ENCODE data around the gene INPP5B.

Gene INPP5B

DNA sequence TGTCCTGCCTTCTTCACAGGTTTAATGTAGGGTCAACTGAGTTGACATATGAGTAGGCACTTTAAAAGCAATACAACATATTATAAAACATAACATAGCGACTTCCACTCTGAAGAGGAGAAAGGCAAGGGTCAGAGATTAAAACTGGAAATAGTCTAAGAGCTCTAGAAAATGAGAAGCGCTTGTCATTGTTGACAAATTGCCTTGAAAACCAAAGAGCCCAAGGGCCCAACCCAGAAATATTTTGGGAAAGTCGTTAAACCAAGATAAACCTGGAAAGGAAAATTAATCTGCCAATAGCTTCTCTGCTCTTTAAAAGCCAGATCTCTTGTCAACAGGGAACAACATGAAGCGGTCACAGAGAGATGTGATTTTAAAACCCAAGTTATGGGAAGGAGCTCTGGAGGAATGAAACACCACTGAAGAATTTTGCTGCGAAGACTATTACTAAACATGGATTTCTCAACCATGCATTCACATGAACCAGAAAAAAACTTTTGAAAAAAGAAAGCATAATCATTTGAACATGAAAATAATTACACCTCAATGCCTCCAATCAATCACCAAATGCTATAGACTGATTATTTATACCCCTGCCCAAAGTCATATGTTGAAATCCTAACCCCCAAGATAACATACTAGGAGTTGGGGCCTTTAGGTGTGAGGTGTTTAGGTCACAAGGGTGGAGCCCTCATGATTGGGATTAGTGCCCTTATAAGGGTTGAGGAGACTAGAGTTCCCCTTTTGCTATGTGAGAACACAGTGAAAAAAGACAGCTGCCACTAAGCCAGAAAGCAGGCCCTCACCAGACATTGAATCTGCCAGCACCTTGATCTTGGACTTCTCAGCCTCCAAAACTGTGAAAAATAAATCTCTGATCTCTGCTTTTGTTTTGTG is 54.5 kb downstream of the INPP5B start:
- peaks cover 17% of the 10 kb centered on the region for H3K36me3 ChIP-seq (replicated peaks)
- no peak for DNase-seq (ENCODE audit: low spot score in 2 of 2)
- no peak overlapping the region for H3K4me3 ChIP-seq
- in situ Hi-C loops (cut with MboI; ENCODE audit: low sequenced_read_pairs) = no loop called here
- no peaks in the 10 kb centered on the region for H3K27me3 ChIP-seq (ENCODE audit: low read depth)
- H3K9me3 ChIP-seq = no peaks in the 10 kb centered on the region
- no peaks in the 10 kb centered on the region for H3K4me1 ChIP-seq

DNA sequence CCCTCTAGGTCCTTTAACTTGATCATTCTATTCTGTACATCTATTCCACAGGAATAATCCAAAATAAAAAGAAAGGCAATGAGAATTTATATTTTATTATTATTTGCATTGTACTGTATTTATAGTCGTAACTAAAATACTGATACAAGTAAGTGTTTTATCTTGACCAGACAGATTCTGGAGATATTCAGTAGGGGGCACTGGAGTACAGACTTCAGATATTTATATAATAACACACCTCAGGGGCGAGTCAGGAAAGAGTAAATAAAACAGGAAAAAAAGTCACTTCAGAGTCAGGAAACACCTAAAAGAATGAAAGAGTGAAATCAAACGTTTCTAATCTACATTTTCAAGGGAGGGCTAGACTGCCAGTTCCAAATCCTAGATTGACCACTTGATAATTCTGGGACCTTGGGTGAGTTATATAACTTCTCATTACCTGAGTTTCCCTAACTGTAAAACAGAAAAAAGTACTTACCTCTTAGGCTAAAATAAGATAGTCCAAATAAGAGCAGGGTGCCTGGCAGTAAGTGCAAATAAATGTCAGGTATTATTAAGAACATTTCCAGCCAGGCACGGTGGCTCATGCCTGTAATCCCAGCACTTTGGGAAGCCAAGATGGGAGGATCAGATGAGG is 56.4 kb downstream of the INPP5B start:
- Histone ChIP-seq H3K27me3 (ENCODE audit: low read depth) (no peaks in the 10 kb centered on the region), H3K36me3 (replicated peaks) (peaks cover 33% of the 10 kb centered on the region), H3K4me3 (no peak overlapping the region), H3K9me3 (no peaks in the 10 kb centered on the region), H3K4me1 (no peaks in the 10 kb centered on the region)
- in situ Hi-C loops (cut with MboI; ENCODE audit: low sequenced_read_pairs) = no loop called here
- peak in 1 of 2 experiments; percentile 36 for DNase-seq (ENCODE audit: low spot score in 2 of 2)

DNA sequence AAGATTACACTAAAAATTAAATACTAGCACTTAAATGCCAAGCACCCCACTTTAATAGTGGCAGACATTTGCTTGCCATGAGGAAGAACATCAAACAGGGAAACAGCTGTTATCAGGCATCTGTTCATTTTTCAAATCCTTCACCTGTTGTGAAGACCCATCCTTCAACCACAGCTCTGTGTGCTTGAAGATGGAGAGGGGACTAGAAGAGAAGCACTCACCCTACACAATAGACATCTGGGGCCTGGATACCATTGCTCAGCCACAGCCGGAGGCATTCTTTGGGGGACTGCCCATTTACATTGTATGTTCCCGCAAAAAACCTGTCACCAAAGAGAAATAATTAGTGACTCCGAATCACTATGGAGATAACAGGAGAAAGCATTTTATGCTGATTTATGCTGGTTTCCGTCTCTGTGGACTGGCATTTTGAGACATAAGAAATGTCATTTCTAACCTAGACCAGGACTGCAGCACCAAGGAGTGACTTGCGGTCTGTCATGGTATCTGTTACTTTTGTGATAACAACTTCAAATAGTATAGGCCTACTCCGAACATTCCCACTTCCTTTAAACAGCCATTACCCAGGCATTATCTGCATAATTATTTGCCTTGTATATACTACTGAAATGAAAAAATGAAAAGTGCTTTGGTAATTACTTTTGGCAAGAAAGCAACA is 58.7 kb downstream of the INPP5B start:
- in situ Hi-C loops (cut with MboI; ENCODE audit: low sequenced_read_pairs) = no loop called here

DNA sequence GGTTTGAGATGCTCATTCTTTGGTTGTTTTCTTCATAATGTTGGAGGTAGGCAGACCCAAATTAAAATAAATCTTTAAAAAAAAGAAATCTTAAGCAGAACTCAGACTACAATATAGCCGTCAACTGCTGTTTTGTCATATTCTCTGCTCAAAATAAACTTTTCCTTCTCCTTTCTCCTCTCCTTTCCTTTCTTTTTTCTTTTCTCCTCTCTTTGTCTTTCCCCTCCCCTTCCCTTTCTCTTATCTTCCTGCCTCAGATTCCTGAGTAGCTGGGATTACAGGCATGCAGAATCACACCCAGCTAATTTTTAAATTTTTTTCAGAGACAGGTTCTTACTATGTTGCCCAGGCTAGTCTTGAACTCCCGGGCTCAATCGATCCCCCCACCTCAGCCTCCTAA is 62.7 kb downstream of the INPP5B start:
- Histone ChIP-seq H3K9me3 (no peaks in the 10 kb centered on the region), H3K4me1 (no peaks in the 10 kb centered on the region), H3K27me3 (ENCODE audit: low read depth) (no peaks in the 10 kb centered on the region), H3K36me3 (replicated peaks) (peaks cover 46% of the 10 kb centered on the region), H3K4me3 (no peak overlapping the region)
- in situ Hi-C loops (cut with MboI; ENCODE audit: low sequenced_read_pairs) = no loop called here
- DNase-seq (ENCODE audit: low spot score in 2 of 2) = no peak

More for the DNA sequence above, 58.7 kb downstream of the INPP5B start:
- no peak overlapping the region for H3K4me3 ChIP-seq
- no peaks in the 10 kb centered on the region for H3K9me3 ChIP-seq
- no peak for DNase-seq (ENCODE audit: low spot score in 2 of 2)
- H3K4me1 ChIP-seq = no peaks in the 10 kb centered on the region
- H3K27me3 ChIP-seq (ENCODE audit: low read depth) = no peaks in the 10 kb centered on the region
- peaks cover 34% of the 10 kb centered on the region for H3K36me3 ChIP-seq (replicated peaks)

DNA sequence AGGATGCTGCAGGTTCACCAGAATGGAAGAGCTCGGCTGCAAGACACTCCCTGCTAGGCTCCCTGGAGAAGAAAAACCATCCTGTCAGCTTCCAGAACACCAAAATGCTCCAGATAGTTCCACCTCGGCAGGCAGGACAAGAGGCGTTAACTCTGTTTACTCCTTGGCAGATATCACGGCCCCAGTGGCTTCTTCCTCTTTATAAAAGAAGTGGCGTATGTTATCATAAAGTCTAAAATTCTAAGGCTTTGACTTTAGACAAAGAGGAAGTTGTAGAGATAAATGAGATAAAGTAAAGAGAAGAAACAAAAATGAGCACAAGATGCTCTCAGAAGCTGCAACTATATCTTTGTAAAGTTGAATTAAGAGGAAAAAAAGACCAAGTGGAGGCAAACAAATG is 63.2 kb downstream of the INPP5B start:
- Histone ChIP-seq H3K4me3 (no peak overlapping the region), H3K36me3 (replicated peaks) (peaks cover 46% of the 10 kb centered on the region), H3K4me1 (no peaks in the 10 kb centered on the region), H3K27me3 (ENCODE audit: low read depth) (no peaks in the 10 kb centered on the region), H3K9me3 (no peaks in the 10 kb centered on the region)
- no peak for DNase-seq (ENCODE audit: low spot score in 2 of 2)
- in situ Hi-C loops (cut with MboI; ENCODE audit: low sequenced_read_pairs) = no loop called here

DNA sequence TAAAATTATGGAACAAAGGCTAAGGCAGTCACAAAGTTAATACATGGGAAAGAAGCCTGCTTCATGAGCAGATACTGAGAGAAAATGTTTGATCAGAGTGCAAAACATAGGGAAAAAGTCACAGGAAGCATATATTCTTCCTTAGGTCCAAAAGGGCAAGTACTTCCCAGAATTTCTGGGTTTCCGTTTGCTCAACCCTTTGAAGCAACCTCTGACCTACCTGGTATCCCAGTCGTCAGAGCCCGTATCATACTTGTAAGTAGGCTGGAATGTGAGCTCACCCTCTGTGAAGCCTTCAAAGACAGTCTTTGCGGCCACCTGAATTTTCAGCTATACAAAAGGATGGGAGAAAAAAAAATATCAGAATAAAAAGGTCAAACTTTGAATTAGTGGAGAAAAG is 67.0 kb downstream of the INPP5B start:
- H3K27me3 ChIP-seq (ENCODE audit: low read depth) = no peaks in the 10 kb centered on the region
- peaks cover 37% of the 10 kb centered on the region for H3K36me3 ChIP-seq (replicated peaks)
- no peaks in the 10 kb centered on the region for H3K9me3 ChIP-seq
- no peaks in the 10 kb centered on the region for H3K4me1 ChIP-seq
- in situ Hi-C loops (cut with MboI; ENCODE audit: low sequenced_read_pairs) = no loop called here
- DNase-seq (ENCODE audit: low spot score in 2 of 2) = no peak
- H3K4me3 ChIP-seq = no peak overlapping the region

DNA sequence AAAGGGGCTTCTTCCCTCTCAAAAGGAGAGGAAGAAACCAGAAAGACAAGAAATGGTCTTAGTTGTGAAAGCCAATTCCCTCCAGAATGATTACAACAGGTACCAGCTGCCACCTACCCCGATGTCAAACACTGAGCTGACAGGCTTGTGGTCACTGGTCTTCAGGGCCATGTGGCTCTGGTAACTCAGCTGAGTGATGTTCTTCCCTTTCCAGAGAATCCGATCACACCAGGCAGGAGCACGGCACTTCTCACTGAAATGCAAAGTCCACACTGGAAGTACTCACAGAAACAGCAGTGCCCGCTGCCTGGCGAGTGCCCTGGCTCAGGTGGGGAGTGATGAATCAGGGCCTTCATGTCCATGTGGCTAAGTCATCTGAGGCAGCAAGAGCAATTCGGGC is 68.8 kb downstream of the INPP5B start:
- in situ Hi-C loops (cut with MboI; ENCODE audit: low sequenced_read_pairs) = no loop called here
- no peaks in the 10 kb centered on the region for H3K4me1 ChIP-seq
- no peaks in the 10 kb centered on the region for H3K27me3 ChIP-seq (ENCODE audit: low read depth)
- no peak for DNase-seq (ENCODE audit: low spot score in 2 of 2)
- no peaks in the 10 kb centered on the region for H3K9me3 ChIP-seq
- peaks cover 49% of the 10 kb centered on the region for H3K36me3 ChIP-seq (replicated peaks)
- no peak overlapping the region for H3K4me3 ChIP-seq

DNA sequence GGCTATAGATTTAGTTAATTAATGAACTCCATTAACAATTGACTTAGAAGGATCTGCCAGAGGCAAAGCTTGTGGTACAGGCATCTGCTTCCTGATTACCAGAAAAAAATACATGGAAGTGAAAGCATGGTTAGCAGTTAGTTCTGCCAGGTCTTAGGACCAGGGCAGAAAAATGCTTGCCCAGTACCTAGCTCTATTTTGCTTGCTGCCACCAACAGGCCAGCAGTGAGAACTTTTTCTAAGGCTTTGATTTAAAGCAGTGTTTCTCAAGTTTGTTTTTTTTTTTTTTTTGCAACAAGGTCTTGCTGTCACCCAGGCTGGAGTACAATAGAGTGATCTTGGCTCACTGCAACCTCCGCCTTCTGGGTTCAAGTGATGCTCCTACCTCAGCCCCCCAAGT is 71.0 kb downstream of the INPP5B start:
- no peak for DNase-seq (ENCODE audit: low spot score in 2 of 2)
- no peak overlapping the region for H3K4me3 ChIP-seq
- in situ Hi-C loops (cut with MboI; ENCODE audit: low sequenced_read_pairs) = no loop called here
- peaks cover 45% of the 10 kb centered on the region for H3K36me3 ChIP-seq (replicated peaks)
- no peaks in the 10 kb centered on the region for H3K9me3 ChIP-seq
- H3K4me1 ChIP-seq = no peaks in the 10 kb centered on the region
- H3K27me3 ChIP-seq (ENCODE audit: low read depth) = no peaks in the 10 kb centered on the region

DNA sequence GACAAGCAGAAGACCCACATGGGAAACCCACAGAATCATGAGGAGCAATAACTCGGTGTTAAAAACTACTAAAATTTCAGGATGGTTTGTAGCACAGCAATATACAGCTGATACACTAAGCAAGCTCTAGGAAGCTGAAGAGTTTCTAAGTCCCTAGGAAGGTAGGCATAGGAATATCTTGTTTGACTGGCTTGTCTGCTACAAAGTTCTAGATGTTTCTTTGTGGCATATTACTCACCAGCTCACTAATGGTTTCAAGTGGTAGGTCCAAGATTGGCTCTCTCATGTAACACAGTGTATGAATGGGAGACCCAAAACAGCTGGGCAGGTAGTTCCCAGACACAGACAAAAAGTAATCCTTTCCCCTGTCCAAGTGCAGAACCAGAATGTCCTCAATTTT is 74.2 kb downstream of the INPP5B start:
- peaks cover 41% of the 10 kb centered on the region for H3K36me3 ChIP-seq (replicated peaks)
- H3K4me3 ChIP-seq = no peak overlapping the region
- no peak for DNase-seq (ENCODE audit: low spot score in 2 of 2)
- H3K9me3 ChIP-seq = no peaks in the 10 kb centered on the region
- in situ Hi-C loops (cut with MboI; ENCODE audit: low sequenced_read_pairs) = no loop called here
- H3K27me3 ChIP-seq (ENCODE audit: low read depth) = no peaks in the 10 kb centered on the region
- H3K4me1 ChIP-seq = no peaks in the 10 kb centered on the region

DNA sequence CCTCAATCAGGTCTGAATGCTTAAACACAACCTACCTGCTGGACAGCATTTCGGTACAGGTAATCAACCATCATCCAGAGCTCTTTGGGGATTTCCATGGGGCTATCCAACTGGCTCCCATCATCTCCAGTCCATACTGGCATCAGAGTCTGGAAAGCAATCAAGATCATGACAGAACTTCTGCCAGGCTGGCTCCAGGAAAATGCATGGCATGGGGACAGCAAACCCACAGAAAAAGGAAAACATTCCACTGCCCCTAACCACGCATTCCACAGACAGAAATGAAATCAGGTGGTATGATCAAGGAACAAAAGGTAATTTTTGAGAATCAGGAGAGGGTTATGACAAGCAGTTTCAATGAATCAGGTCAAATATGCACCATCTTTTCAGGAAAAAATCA is 78.4 kb downstream of the INPP5B start:
- Histone ChIP-seq H3K27me3 (ENCODE audit: low read depth) (no peaks in the 10 kb centered on the region), H3K36me3 (replicated peaks) (peaks cover 41% of the 10 kb centered on the region), H3K9me3 (no peaks in the 10 kb centered on the region)

DNA sequence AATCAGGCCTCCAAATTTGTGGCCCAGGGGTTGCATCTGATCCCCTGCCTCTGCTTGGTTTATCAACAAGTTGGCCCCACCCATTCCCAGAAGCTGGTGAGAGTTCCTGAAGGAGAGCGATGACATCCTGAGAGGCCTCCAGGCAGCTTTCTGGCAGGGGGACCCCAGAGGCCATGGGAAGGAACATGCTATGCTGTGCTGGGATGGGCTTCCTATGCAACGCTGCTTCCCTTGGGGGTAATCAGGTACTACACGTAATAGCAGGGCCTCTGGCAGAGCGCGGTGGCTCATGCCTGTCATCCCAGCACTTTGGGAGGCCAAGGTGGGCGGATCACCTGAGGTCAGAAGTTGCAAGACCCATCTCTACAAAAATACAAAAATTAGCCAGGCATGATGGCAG is 79.1 kb downstream of the INPP5B start:
- H3K27me3 ChIP-seq (ENCODE audit: low read depth) = no peaks in the 10 kb centered on the region
- no peaks in the 10 kb centered on the region for H3K9me3 ChIP-seq
- in situ Hi-C loops (cut with MboI; ENCODE audit: low sequenced_read_pairs) = no loop called here
- H3K4me3 ChIP-seq = no peak overlapping the region
- H3K4me1 ChIP-seq = no peaks in the 10 kb centered on the region
- DNase-seq (ENCODE audit: low spot score in 2 of 2) = no peak
- H3K36me3 ChIP-seq (replicated peaks) = peaks cover 34% of the 10 kb centered on the region

More for the DNA sequence above, 78.4 kb downstream of the INPP5B start:
- in situ Hi-C loops (cut with MboI; ENCODE audit: low sequenced_read_pairs) = no loop called here
- Histone ChIP-seq H3K4me1 (no peaks in the 10 kb centered on the region), H3K4me3 (no peak overlapping the region)
- DNase-seq (ENCODE audit: low spot score in 2 of 2) = no peak

DNA sequence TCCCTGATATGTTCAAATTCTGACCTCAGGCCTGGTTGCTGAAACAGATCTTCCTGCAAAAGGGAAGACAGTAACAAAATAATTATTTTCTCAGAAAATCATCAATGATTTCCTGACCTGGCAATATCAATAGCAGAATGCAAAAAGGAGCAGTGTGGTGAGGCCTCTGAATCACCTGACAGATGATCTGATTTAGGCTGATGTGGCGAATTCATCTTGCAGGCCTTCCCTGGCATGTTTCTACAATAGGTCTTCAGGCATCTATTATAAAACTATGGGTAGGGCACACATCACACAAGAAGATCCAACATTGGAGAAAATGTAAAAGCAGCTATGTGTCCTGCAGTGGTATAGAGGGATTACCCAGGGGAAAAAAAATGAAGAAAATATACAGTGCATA is 80.4 kb downstream of the INPP5B start:
- Histone ChIP-seq H3K9me3 (no peaks in the 10 kb centered on the region), H3K4me1 (no peaks in the 10 kb centered on the region), H3K36me3 (replicated peaks) (peaks cover 34% of the 10 kb centered on the region), H3K27me3 (ENCODE audit: low read depth) (no peaks in the 10 kb centered on the region), H3K4me3 (no peak overlapping the region)
- DNase-seq (ENCODE audit: low spot score in 2 of 2) = no peak
- in situ Hi-C loops (cut with MboI; ENCODE audit: low sequenced_read_pairs) = no loop called here

DNA sequence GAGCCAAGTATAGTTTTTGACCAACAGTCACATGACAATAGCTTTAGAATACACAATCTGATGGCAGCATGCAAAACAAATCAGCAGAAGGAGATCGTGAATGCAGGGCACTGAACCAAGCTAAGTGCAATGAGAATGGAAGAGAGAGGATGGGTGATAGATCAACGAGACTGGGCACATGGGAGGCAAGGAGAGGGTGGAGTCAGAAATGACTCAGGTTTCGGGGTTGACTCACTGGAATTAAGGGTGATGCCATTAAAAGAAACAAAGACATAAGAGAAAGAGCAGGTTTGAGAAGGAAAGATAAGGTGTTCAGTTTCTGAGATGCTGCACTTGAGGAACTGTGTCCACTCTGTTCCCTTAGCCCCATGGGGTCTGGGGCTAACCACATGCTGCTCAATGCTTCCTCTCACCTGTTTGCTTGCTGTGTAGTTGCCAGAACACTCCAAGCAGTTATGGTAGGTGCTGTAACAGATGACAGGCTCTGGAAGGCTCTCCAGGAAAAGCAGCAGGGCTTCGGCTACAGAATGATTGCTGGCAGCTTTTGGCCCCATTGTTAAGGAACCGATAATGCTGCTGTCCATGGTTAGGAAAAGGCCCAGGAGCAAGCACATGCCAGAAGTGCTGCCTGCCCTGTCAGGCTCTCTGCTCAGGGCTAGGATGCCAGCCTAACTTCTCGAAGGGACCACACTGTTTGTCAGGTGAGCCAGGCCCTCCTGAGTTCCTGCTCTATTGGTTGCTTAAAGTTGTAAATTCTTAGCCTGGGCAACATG is 81.3 kb downstream of the INPP5B start:
- Histone ChIP-seq H3K4me3 (no peak overlapping the region), H3K27me3 (ENCODE audit: low read depth) (no peaks in the 10 kb centered on the region), H3K9me3 (no peaks in the 10 kb centered on the region), H3K4me1 (peaks cover 2% of the 10 kb centered on the region), H3K36me3 (replicated peaks) (peaks cover 36% of the 10 kb centered on the region)
- in situ Hi-C loops (cut with MboI; ENCODE audit: low sequenced_read_pairs) = no loop called here
- DNase-seq (ENCODE audit: low spot score in 2 of 2) = no peak

Data from HAP-1 (cell line).